ENCODE measurements around the gene FRMPD1. TPM values are rescaled to one million over a fixed set of nuclear protein-coding genes. Genes with fewer than 3 reads are reported as not detected.

Gene FRMPD1
- total and polyA plus RNA-seq, 8 donors, result 0.03 to 0.31 (median 0.18) TPM; not detected in 2

- H3K9me3 ChIP-seq, result no peaks in the 10 kb centered on the region
- H3K4me3 ChIP-seq, result no peak overlapping the region
- no peaks in the 10 kb centered on the region for H3K4me1 ChIP-seq
- no peak for TF ChIP-seq CTCF (IDR thresholded peaks at IDR 0.05)
- H3K27ac ChIP-seq, result no peak overlapping the region
- intact Hi-C loops (cut with DNase I), result no loop called here
- H3K27me3 ChIP-seq, result no peaks in the 10 kb centered on the region
- peaks cover 0 to 52% of the 10 kb centered on the region in 2 donors for H3K36me3 ChIP-seq
- DNase-seq, result no peak
- no peak for ATAC-seq
Observed at GRCh38 chr9:37769306-37769705, 118.6 kb downstream of the FRMPD1 start.

DNA sequence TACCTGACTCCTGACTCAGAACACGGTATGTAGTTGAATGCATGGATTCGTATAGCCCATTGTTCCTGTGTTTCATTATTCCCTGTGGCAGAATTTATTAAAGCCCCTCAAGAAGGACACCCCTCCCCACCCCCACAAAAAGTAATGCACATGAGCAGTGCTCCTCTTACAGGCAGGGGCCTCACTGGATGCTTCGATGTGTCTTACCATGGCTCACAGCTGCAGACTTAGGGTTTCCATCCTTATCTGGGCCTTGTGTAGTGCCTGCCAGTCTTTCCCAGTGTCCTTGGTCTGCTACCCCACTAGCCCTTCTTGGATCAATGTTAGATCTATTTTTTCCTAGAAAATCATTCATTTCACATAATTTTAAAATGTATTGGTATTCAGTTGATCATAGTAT lies 119.2 kb downstream of the FRMPD1 start:
- Histone ChIP-seq H3K27me3 (no peaks in the 10 kb centered on the region), H3K4me3 (no peak overlapping the region), H3K27ac (no peak overlapping the region), H3K9me3 (no peaks in the 10 kb centered on the region), H3K36me3 (peaks cover 0 to 47% of the 10 kb centered on the region in 2 donors), H3K4me1 (no peaks in the 10 kb centered on the region)
- ATAC-seq (no peak), DNase-seq (no peak)
- intact Hi-C loops (cut with DNase I), result no loop called here
- no peak for TF ChIP-seq CTCF (IDR thresholded peaks at IDR 0.05)

- no peak for ATAC-seq
- peaks cover 0 to 92% of the 10 kb centered on the region in 2 donors for H3K36me3 ChIP-seq
- no peaks in the 10 kb centered on the region for H3K9me3 ChIP-seq
Observed at GRCh38 chr9:37775216-37775919, 124.6 kb downstream of the FRMPD1 start.

GRCh38 chr9:37776328-37776727 lies 125.6 kb downstream of the FRMPD1 start:
- Histone ChIP-seq H3K36me3 (peaks cover 0 to 93% of the 10 kb centered on the region in 2 donors), H3K27me3 (no peaks in the 10 kb centered on the region), H3K4me1 (no peaks in the 10 kb centered on the region), H3K9me3 (no peaks in the 10 kb centered on the region), H3K27ac (no peak overlapping the region), H3K4me3 (no peak overlapping the region)
- no peak for TF ChIP-seq CTCF (IDR thresholded peaks at IDR 0.05)
- ATAC-seq, result no peak
- intact Hi-C loops (cut with DNase I), result no loop called here
- no peak for DNase-seq

More at GRCh38 chr9:37775216-37775919, 124.6 kb downstream of the FRMPD1 start:
- no peak for TF ChIP-seq CTCF (IDR thresholded peaks at IDR 0.05)
- no peaks in the 10 kb centered on the region for H3K27me3 ChIP-seq
- H3K27ac ChIP-seq, result no peak overlapping the region
- no peak for DNase-seq
- intact Hi-C loops (cut with DNase I), result no loop called here
- H3K4me1 ChIP-seq, result no peaks in the 10 kb centered on the region
- no peak overlapping the region for H3K4me3 ChIP-seq

DNA sequence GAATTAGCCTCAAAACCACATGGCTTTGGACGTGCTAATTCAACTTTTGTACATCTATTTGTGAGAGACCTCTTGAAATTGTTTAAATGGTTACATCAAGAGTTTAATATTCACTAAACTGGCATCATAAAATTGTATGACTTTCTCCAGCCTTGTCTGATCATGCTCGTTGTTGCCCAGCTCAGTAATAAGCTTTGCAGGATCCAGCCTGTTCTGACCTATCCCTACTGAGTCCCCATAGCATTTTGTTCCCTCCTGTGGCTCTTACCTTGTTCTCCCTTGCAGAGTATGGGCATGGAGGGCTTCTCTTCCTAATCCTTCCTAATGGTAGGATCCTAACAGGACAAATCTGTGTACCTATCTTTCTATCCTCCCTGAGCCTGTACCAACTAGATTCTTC lies 127.8 kb downstream of the FRMPD1 start:
- TF ChIP-seq CTCF (IDR thresholded peaks at IDR 0.05), result no peak
- ATAC-seq (no peak), DNase-seq (no peak)
- Histone ChIP-seq H3K4me1 (peaks cover under 1 to 20% of the 10 kb centered on the region in 2 donors), H3K36me3 (peaks cover 0 to 93% of the 10 kb centered on the region in 2 donors), H3K9me3 (no peaks in the 10 kb centered on the region), H3K27ac (no peak overlapping the region), H3K4me3 (no peak overlapping the region), H3K27me3 (no peaks in the 10 kb centered on the region)
- intact Hi-C loops (cut with DNase I), result no loop called here
